ENCODE data around the gene MEAF6.

Gene MEAF6

GRCh38 chr1:37465593-37466517 lies 48.7 kb downstream of the MEAF6 start:
- H3F3A ChIP-seq (ENCODE audit: insufficient read depth), result no peaks in the 10 kb centered on the region
- H3K27ac ChIP-seq (ENCODE audit: low read depth, low read length), result no peak overlapping the region
- no peaks in the 10 kb centered on the region for H3K27me3 ChIP-seq (ENCODE audit: low read length)
- H3K4me2 ChIP-seq (ENCODE audit: low read depth, low read length, poor library complexity, severe bottlenecking), result no peak overlapping the region
- no peaks in the 10 kb centered on the region for H4K20me1 ChIP-seq (ENCODE audit: low read depth, low read length)
- TF ChIP-seq EZH2phosphoT487 (conservative IDR thresholded peaks at IDR 0.05; ENCODE audit: low read length) (no peak), CTCF (IDR thresholded peaks at IDR 0.05; ENCODE audit: insufficient read depth, low read length, poor library complexity, severe bottlenecking) (no peak)
- no peak overlapping the region for H3K9ac ChIP-seq (ENCODE audit: low read length)
- no peak overlapping the region for H3K4me3 ChIP-seq (ENCODE audit: insufficient read depth, low read length, poor library complexity, severe bottlenecking)
- H3K36me3 ChIP-seq (ENCODE audit: low read length), result no peaks in the 10 kb centered on the region
- no peak overlapping the region for H2AFZ ChIP-seq (ENCODE audit: low read depth, low read length, severe bottlenecking)
- H3K79me2 ChIP-seq (ENCODE audit: insufficient read depth, low read length), result no peaks in the 10 kb centered on the region
- H3K9me3 ChIP-seq (ENCODE audit: insufficient read depth, low read length), result no peaks in the 10 kb centered on the region
- no peaks in the 10 kb centered on the region for H3K9me2 ChIP-seq (replicated peaks; ENCODE audit: insufficient read depth, low read length)

GRCh38 chr1:37464443-37464842 lies 50.1 kb downstream of the MEAF6 start:
- no peaks in the 10 kb centered on the region for H3K9me2 ChIP-seq (replicated peaks; ENCODE audit: insufficient read depth, low read length)

GRCh38 chr1:37461698-37462436 lies 52.7 kb downstream of the MEAF6 start:
- H3K9ac ChIP-seq (ENCODE audit: low read length), result no peak overlapping the region
- TF ChIP-seq EZH2phosphoT487 (conservative IDR thresholded peaks at IDR 0.05; ENCODE audit: low read length), result no peak
- TF ChIP-seq CTCF (IDR thresholded peaks at IDR 0.05; ENCODE audit: insufficient read depth, low read length, poor library complexity, severe bottlenecking), result no peak
- no peaks in the 10 kb centered on the region for H3F3A ChIP-seq (ENCODE audit: insufficient read depth)
- H3K79me2 ChIP-seq (ENCODE audit: insufficient read depth, low read length), result no peaks in the 10 kb centered on the region
- no peaks in the 10 kb centered on the region for H4K20me1 ChIP-seq (ENCODE audit: low read depth, low read length)
- no peaks in the 10 kb centered on the region for H3K9me2 ChIP-seq (replicated peaks; ENCODE audit: insufficient read depth, low read length)
- H3K36me3 ChIP-seq (ENCODE audit: low read length), result no peaks in the 10 kb centered on the region
- no peak overlapping the region for H3K4me2 ChIP-seq (ENCODE audit: low read depth, low read length, poor library complexity, severe bottlenecking)
- H3K9me3 ChIP-seq (ENCODE audit: insufficient read depth, low read length), result no peaks in the 10 kb centered on the region
- no peak overlapping the region for H3K4me3 ChIP-seq (ENCODE audit: insufficient read depth, low read length, poor library complexity, severe bottlenecking)
- no peak overlapping the region for H2AFZ ChIP-seq (ENCODE audit: low read depth, low read length, severe bottlenecking)
- no peak overlapping the region for H3K27ac ChIP-seq (ENCODE audit: low read depth, low read length)
- no peaks in the 10 kb centered on the region for H3K27me3 ChIP-seq (ENCODE audit: low read length)

More at GRCh38 chr1:37464443-37464842, 50.1 kb downstream of the MEAF6 start:
- no peaks in the 10 kb centered on the region for H4K20me1 ChIP-seq (ENCODE audit: low read depth, low read length)
- no peaks in the 10 kb centered on the region for H3F3A ChIP-seq (ENCODE audit: insufficient read depth)
- no peak overlapping the region for H3K27ac ChIP-seq (ENCODE audit: low read depth, low read length)
- H3K9ac ChIP-seq (ENCODE audit: low read length), result no peak overlapping the region
- H3K27me3 ChIP-seq (ENCODE audit: low read length), result no peaks in the 10 kb centered on the region
- no peaks in the 10 kb centered on the region for H3K79me2 ChIP-seq (ENCODE audit: insufficient read depth, low read length)
- H3K36me3 ChIP-seq (ENCODE audit: low read length), result no peaks in the 10 kb centered on the region
- H3K4me2 ChIP-seq (ENCODE audit: low read depth, low read length, poor library complexity, severe bottlenecking), result no peak overlapping the region
- H3K4me3 ChIP-seq (ENCODE audit: insufficient read depth, low read length, poor library complexity, severe bottlenecking), result no peak overlapping the region
- no peak overlapping the region for H2AFZ ChIP-seq (ENCODE audit: low read depth, low read length, severe bottlenecking)
- TF ChIP-seq EZH2phosphoT487 (conservative IDR thresholded peaks at IDR 0.05; ENCODE audit: low read length) (no peak), CTCF (IDR thresholded peaks at IDR 0.05; ENCODE audit: insufficient read depth, low read length, poor library complexity, severe bottlenecking) (no peak)
- H3K9me3 ChIP-seq (ENCODE audit: insufficient read depth, low read length), result no peaks in the 10 kb centered on the region
